GM23338 (cell line): ENCODE results near the gene MSH3. TPM values are rescaled to one million over a fixed set of nuclear protein-coding genes. Genes with fewer than 3 reads are reported as not detected.

ENCODE experiments used
- ATAC-seq: fragments of 200-7000 bp; cut with Tn5 transposase; 3 replicates; pipeline ENCODE4 v1.9.1; 2020
- DNase-seq: peaks from one replicate; pipeline ENCODE4 v3.0.0-alpha.2; 2015; ENCODE audit warnings: low spot score
- H2AFZ ChIP-seq: fragments of 200-600 bp; sonication (generic); 2 replicates; pipeline ENCODE4 v1.8.0; 2016; ENCODE audit warnings: antibody characterized with exemption, mild to moderate bottlenecking, moderate library complexity
- H3F3A ChIP-seq: fragments of 200-600 bp; sonication (generic); replicated peaks from 2 replicates; pipeline ENCODE4 v1.8.0; 2017; ENCODE audit warnings: antibody characterized with exemption, mixed run types, low read depth
- H3K27ac ChIP-seq: fragments of 200-600 bp; sonication (generic); 2 replicates; pipeline ENCODE4 v1.6.1; 2016; ENCODE audit warnings: low read depth
- H3K27me3 ChIP-seq: fragments of 200-600 bp; sonication (generic); 2 replicates; pipeline ENCODE4 v1.8.0; 2016; ENCODE audit warnings: mild to moderate bottlenecking, mixed run types, moderate library complexity; ENCODE audit not compliant: insufficient read depth
- H3K36me3 ChIP-seq: fragments of 200-600 bp; sonication (generic); 2 replicates; pipeline ENCODE4 v1.8.0; 2016; ENCODE audit warnings: mild to moderate bottlenecking; ENCODE audit not compliant: insufficient read depth
- H3K4me1 ChIP-seq: fragments of 200-600 bp; sonication (generic); 2 replicates; pipeline ENCODE4 v1.8.0; 2016; ENCODE audit warnings: mild to moderate bottlenecking, moderate library complexity; ENCODE audit not compliant: insufficient read depth
- H3K4me2 ChIP-seq: fragments of 200-600 bp; sonication (generic); 2 replicates; pipeline ENCODE4 v1.7.1; 2017; ENCODE audit warnings: mixed run types
- H3K4me3 ChIP-seq: fragments of 200-600 bp; sonication (generic); 2 replicates; pipeline ENCODE4 v1.6.1; 2016; ENCODE audit warnings: mixed run types
- H3K79me2 ChIP-seq: fragments of 200-600 bp; sonication (generic); replicated peaks from 2 replicates; pipeline ENCODE4 v1.8.0; 2017; ENCODE audit warnings: mild to moderate bottlenecking; ENCODE audit not compliant: insufficient read depth
- H3K9me2 ChIP-seq: fragments of 200-600 bp; sonication (generic); 2 replicates; pipeline ENCODE4 v1.8.0; 2017; ENCODE audit not compliant: insufficient read depth
- H4K20me1 ChIP-seq: fragments of 200-600 bp; sonication (generic); replicated peaks from 2 replicates; pipeline ENCODE4 v1.8.0; 2017; ENCODE audit warnings: mild to moderate bottlenecking; ENCODE audit not compliant: insufficient read depth
- H3K27ac Mint-ChIP-seq: 2 replicates; pipeline ENCODE4 v1.8.0; 2020; ENCODE audit warnings: inconsistent platforms, mild to moderate bottlenecking, moderate library complexity, mixed read lengths
- H3K27me3 Mint-ChIP-seq: 3 replicates; pipeline ENCODE4 v1.8.0; 2022; ENCODE audit warnings: low read depth, mild to moderate bottlenecking, moderate library complexity, mixed read lengths, inconsistent platforms; ENCODE audit not compliant: insufficient read depth, poor library complexity
- H3K36me3 Mint-ChIP-seq: 3 replicates; pipeline ENCODE4 v1.8.0; 2021; ENCODE audit warnings: low read depth, mild to moderate bottlenecking, inconsistent platforms, moderate library complexity, mixed read lengths
- H3K4me1 Mint-ChIP-seq: 3 replicates; pipeline ENCODE4 v1.8.0; 2020; ENCODE audit warnings: mild to moderate bottlenecking, inconsistent platforms, mixed read lengths
- H3K4me3 Mint-ChIP-seq: 3 replicates; pipeline ENCODE4 v1.8.0; 2021; ENCODE audit warnings: moderate library complexity, mild to moderate bottlenecking, inconsistent platforms, mixed read lengths
- H3K9me3 Mint-ChIP-seq: 3 replicates; pipeline ENCODE4 v1.8.0; 2020; ENCODE audit warnings: moderate library complexity, mild to moderate bottlenecking, inconsistent platforms, mixed read lengths
- EZH2 ChIP-seq: fragments of 200-600 bp; sonication (generic); IDR thresholded peaks from one replicate; pipeline ENCODE4 v1.8.0; 2017; ENCODE audit warnings: antibody characterized with exemption, mild to moderate bottlenecking, low read depth; ENCODE audit not compliant: unreplicated experiment
- EZH2phosphoT487 ChIP-seq: fragments of 200-600 bp; sonication (generic); IDR thresholded peaks from one replicate; pipeline ENCODE4 v1.8.1; 2018; ENCODE audit warnings: antibody characterized with exemption; ENCODE audit not compliant: unreplicated experiment
- POLR2AphosphoS5 ChIP-seq: IDR thresholded peaks from 2 replicates; pipeline ENCODE4 v1.6.1; 2016; ENCODE audit warnings: antibody characterized with exemption, low read depth
- STAT1 ChIP-seq: IDR thresholded peaks from one replicate; pipeline ENCODE4 v1.6.1; 2016; ENCODE audit warnings: antibody characterized with exemption; ENCODE audit not compliant: unreplicated experiment
- ZNF114 ChIP-seq: fragments of 250-450 bp; sonication (Bioruptor Pico); IDR thresholded peaks from 2 replicates; pipeline ENCODE4 v1.5.0; 2020; ENCODE audit warnings: mild to moderate bottlenecking, moderate library complexity
- ZNF331 ChIP-seq: fragments of 250-450 bp; sonication (Bioruptor Pico); IDR thresholded peaks from 2 replicates; pipeline ENCODE4 v1.5.0; 2020; ENCODE audit warnings: low read depth, mild to moderate bottlenecking, moderate library complexity
- polyA plus RNA-seq: library from polyadenylated mRNA; unstranded; fragments of >200 nt; fragmentation: Nextera tagmentation; extraction: Ambion mirVana; gene quantifications from 2 replicates; pipeline ENCODE4 v1.2.1, GENCODE V29; 2016
- total RNA-seq: library from RNA; depleted of rRNA; stranded (reverse); fragments of >200 nt; shearing (Covaris generic); gene quantifications from 2 replicates; pipeline ENCODE4 v1.2.3, GENCODE V29; 2014
- TF ChIP-seq, protein P1 (sequence below): fragments of 250-450 bp; sonication (Bioruptor Pico); IDR thresholded peaks from 2 replicates; pipeline ENCODE4 v1.5.0; 2020; ENCODE audit warnings: mild to moderate bottlenecking, moderate library complexity
- TF ChIP-seq, protein P2 (sequence below): IDR thresholded peaks from one replicate; pipeline ENCODE4 v1.6.1; 2018; ENCODE audit warnings: antibody characterized with exemption; ENCODE audit not compliant: unreplicated experiment
- TF ChIP-seq, protein P3 (sequence below): IDR thresholded peaks from 2 replicates; pipeline ENCODE4 v1.6.1; 2016; ENCODE audit warnings: antibody characterized with exemption

The MSH3 gene
- total and polyA plus RNA-seq, 2 experiments from 2014 or later: 13.3 to 16.6 TPM

DNA sequence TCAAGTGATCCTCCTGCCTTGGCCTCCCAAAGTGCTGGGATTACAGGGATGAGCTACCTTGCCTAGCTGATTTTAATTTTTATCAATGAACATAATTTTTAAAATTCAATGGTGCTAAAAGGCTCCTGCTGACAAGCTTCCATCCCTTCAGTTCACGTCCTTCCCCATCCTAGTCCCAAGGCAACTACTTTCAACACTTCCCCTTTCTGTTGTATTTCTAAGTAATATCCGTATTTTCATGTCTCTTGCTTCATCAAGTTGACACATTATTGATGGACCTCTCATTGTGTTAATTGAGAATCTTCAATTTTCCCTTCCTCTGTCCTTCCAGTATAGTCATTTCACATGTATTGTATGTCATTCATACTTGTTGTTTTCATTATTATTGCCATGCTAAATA lies 211.9 kb downstream of the MSH3 start:
- no peaks in the 10 kb centered on the region for H3F3A ChIP-seq
- H3K9me2 ChIP-seq: no peaks in the 10 kb centered on the region
- peaks cover 2% of the 10 kb centered on the region; the same call in 1 of the 3 replicates for H3K36me3 Mint-ChIP-seq
- H3K27me3 ChIP-seq: no peaks in the 10 kb centered on the region
- no peak overlapping the region for H3K27ac ChIP-seq
- no peak overlapping the region for H3K27ac Mint-ChIP-seq
- H3K4me2 ChIP-seq: no peak overlapping the region
- no peak for DNase-seq
- H3K79me2 ChIP-seq: no peaks in the 10 kb centered on the region
- no peak overlapping the region for H2AFZ ChIP-seq
- H3K36me3 ChIP-seq: no peaks in the 10 kb centered on the region
- no peaks in the 10 kb centered on the region for H3K9me3 Mint-ChIP-seq
- H3K4me3 Mint-ChIP-seq: no peak overlapping the region
- H3K4me1 ChIP-seq: 0 out of 2 replicates have a peak, but pooled peaks cover 3% of the 10 kb centered on the region
- no peak for TF ChIP-seq EZH2
- no peak for TF ChIP-seq POLR2AphosphoS5
- TF ChIP-seq ZNF114 (CRISPR knock-in tag): no peak
- no peak for TF ChIP-seq EZH2phosphoT487
- no peaks in the 10 kb centered on the region for H4K20me1 ChIP-seq
- ATAC-seq: no peak
- H3K27me3 Mint-ChIP-seq: no peaks in the 10 kb centered on the region
- no peak overlapping the region for H3K4me3 ChIP-seq
- H3K4me1 Mint-ChIP-seq: peaks cover 6% of the 10 kb centered on the region

DNA sequence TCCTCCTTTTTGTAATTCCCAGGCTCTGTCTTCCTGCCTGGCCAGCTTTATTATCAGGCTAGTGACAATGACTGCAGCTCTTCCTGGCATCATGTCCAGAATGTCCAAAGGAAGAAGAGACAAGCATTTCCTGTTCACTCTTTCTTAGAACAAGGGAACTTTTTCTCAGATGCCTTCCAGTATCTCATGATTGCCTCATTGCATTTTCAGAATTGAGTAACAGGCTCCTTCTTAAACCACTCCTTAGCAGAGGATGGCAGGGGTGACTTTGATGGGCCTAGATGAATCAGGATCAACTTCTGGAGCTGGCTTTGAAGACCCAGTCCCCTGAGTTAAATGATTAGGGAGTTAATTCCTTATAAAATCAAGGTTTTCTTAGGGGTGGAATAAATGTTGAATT lies 212.8 kb downstream of the MSH3 start:
- no peak for ATAC-seq
- Histone ChIP-seq H3K36me3 (no peaks in the 10 kb centered on the region), H3K27me3 (no peaks in the 10 kb centered on the region), H3K9me2 (no peaks in the 10 kb centered on the region), H3K4me3 (no peak overlapping the region), H3K4me2 (no peak overlapping the region), H2AFZ (no peak overlapping the region), H3K27ac (no peak overlapping the region), H4K20me1 (no peaks in the 10 kb centered on the region), H3F3A (no peaks in the 10 kb centered on the region), H3K4me1 (no peaks in the 10 kb centered on the region), H3K79me2 (no peaks in the 10 kb centered on the region)
- no peaks in the 10 kb centered on the region for H3K4me1 Mint-ChIP-seq
- H3K27me3 Mint-ChIP-seq: no peaks in the 10 kb centered on the region
- H3K36me3 Mint-ChIP-seq: peaks cover 2% of the 10 kb centered on the region; the same call in 1 of the 3 replicates
- H3K27ac Mint-ChIP-seq: no peak overlapping the region
- H3K4me3 Mint-ChIP-seq: no peak overlapping the region
- no peaks in the 10 kb centered on the region for H3K9me3 Mint-ChIP-seq
- DNase-seq: no peak
- TF ChIP-seq EZH2phosphoT487: no peak
- TF ChIP-seq, protein P1, sequence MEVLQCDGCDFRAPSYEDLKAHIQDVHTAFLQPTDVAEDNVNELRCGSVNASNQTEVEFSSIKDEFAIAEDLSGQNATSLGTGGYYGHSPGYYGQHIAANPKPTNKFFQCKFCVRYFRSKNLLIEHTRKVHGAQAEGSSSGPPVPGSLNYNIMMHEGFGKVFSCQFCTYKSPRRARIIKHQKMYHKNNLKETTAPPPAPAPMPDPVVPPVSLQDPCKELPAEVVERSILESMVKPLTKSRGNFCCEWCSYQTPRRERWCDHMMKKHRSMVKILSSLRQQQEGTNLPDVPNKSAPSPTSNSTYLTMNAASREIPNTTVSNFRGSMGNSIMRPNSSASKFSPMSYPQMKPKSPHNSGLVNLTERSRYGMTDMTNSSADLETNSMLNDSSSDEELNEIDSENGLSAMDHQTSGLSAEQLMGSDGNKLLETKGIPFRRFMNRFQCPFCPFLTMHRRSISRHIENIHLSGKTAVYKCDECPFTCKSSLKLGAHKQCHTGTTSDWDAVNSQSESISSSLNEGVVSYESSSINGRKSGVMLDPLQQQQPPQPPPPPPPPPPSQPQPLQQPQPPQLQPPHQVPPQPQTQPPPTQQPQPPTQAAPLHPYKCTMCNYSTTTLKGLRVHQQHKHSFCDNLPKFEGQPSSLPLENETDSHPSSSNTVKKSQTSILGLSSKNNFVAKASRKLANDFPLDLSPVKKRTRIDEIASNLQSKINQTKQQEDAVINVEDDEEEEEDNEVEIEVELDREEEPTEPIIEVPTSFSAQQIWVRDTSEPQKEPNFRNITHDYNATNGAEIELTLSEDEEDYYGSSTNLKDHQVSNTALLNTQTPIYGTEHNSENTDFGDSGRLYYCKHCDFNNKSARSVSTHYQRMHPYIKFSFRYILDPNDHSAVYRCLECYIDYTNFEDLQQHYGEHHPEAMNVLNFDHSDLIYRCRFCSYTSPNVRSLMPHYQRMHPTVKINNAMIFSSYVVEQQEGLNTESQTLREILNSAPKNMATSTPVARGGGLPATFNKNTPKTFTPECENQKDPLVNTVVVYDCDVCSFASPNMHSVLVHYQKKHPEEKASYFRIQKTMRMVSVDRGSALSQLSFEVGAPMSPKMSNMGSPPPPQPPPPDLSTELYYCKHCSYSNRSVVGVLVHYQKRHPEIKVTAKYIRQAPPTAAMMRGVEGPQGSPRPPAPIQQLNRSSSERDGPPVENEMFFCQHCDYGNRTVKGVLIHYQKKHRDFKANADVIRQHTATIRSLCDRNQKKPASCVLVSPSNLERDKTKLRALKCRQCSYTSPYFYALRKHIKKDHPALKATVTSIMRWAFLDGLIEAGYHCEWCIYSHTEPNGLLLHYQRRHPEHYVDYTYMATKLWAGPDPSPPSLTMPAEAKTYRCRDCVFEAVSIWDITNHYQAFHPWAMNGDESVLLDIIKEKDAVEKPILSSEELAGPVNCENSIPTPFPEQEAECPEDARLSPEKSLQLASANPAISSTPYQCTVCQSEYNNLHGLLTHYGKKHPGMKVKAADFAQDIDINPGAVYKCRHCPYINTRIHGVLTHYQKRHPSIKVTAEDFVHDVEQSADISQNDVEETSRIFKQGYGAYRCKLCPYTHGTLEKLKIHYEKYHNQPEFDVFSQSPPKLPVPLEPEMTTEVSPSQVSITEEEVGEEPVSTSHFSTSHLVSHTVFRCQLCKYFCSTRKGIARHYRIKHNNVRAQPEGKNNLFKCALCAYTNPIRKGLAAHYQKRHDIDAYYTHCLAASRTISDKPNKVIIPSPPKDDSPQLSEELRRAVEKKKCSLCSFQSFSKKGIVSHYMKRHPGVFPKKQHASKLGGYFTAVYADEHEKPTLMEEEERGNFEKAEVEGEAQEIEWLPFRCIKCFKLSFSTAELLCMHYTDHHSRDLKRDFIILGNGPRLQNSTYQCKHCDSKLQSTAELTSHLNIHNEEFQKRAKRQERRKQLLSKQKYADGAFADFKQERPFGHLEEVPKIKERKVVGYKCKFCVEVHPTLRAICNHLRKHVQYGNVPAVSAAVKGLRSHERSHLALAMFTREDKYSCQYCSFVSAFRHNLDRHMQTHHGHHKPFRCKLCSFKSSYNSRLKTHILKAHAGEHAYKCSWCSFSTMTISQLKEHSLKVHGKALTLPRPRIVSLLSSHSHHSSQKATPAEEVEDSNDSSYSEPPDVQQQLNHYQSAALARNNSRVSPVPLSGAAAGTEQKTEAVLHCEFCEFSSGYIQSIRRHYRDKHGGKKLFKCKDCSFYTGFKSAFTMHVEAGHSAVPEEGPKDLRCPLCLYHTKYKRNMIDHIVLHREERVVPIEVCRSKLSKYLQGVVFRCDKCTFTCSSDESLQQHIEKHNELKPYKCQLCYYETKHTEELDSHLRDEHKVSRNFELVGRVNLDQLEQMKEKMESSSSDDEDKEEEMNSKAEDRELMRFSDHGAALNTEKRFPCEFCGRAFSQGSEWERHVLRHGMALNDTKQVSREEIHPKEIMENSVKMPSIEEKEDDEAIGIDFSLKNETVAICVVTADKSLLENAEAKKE (CRISPR knock-in tag): no peak
- TF ChIP-seq, protein P2, sequence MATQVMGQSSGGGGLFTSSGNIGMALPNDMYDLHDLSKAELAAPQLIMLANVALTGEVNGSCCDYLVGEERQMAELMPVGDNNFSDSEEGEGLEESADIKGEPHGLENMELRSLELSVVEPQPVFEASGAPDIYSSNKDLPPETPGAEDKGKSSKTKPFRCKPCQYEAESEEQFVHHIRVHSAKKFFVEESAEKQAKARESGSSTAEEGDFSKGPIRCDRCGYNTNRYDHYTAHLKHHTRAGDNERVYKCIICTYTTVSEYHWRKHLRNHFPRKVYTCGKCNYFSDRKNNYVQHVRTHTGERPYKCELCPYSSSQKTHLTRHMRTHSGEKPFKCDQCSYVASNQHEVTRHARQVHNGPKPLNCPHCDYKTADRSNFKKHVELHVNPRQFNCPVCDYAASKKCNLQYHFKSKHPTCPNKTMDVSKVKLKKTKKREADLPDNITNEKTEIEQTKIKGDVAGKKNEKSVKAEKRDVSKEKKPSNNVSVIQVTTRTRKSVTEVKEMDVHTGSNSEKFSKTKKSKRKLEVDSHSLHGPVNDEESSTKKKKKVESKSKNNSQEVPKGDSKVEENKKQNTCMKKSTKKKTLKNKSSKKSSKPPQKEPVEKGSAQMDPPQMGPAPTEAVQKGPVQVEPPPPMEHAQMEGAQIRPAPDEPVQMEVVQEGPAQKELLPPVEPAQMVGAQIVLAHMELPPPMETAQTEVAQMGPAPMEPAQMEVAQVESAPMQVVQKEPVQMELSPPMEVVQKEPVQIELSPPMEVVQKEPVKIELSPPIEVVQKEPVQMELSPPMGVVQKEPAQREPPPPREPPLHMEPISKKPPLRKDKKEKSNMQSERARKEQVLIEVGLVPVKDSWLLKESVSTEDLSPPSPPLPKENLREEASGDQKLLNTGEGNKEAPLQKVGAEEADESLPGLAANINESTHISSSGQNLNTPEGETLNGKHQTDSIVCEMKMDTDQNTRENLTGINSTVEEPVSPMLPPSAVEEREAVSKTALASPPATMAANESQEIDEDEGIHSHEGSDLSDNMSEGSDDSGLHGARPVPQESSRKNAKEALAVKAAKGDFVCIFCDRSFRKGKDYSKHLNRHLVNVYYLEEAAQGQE: no peak
- TF ChIP-seq STAT1: no peak
- no peak for TF ChIP-seq ZNF114 (CRISPR knock-in tag)
- no peak for TF ChIP-seq ZNF331 (CRISPR knock-in tag)
- TF ChIP-seq, protein P3, sequence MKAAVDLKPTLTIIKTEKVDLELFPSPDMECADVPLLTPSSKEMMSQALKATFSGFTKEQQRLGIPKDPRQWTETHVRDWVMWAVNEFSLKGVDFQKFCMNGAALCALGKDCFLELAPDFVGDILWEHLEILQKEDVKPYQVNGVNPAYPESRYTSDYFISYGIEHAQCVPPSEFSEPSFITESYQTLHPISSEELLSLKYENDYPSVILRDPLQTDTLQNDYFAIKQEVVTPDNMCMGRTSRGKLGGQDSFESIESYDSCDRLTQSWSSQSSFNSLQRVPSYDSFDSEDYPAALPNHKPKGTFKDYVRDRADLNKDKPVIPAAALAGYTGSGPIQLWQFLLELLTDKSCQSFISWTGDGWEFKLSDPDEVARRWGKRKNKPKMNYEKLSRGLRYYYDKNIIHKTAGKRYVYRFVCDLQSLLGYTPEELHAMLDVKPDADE: no peak
